HepG2 (cell line): ENCODE data around the gene RBM22. TPM values are rescaled to one million over a fixed set of nuclear protein-coding genes. Genes with fewer than 3 reads are reported as not detected.
"Not testable (repeated sequence)": the region's sequence is repeated elsewhere in the genome, so short reads cannot be mapped to it uniquely, and the experiment has no call there.

Experiments
- ATAC-seq: fragments of 200-7000 bp; cut with Tn5 transposase; 3 replicates; pipeline ENCODE4 v1.9.1; 2020; ENCODE audit warnings: mild to moderate bottlenecking, moderate library complexity
- BruUV-seq: library from RNA; stranded (reverse); fragments of 400-500 nt; replicated peaks from 2 replicates; lab custom pipeline; 2021; lab: Mats Ljungman, UMichigan
- CTCF ChIA-PET: fragments of 300-600 bp; formaldehyde crosslinking; extraction: SDS; loops from one replicate; lab custom pipeline; 2021; ENCODE audit warnings: low total read pairs, inconsistent platforms, low intra/inter-chr PET ratio; lab: Yijun Ruan, JAX
- POLR2A ChIA-PET: fragments of 350-600 bp; sonication (Branson Sonifier 250); formaldehyde crosslinking; loops from one replicate; lab custom pipeline; 2020; ENCODE audit warnings: antibody characterized with exemption, inconsistent platforms; lab: Yijun Ruan, JAX
- DNase-seq: peaks from one replicate; pipeline ENCODE4 v3.0.0-alpha.2; 2015; ENCODE audit warnings: low spot score
- FAIRE-seq: peaks from 3 replicates; lab custom pipeline; 2011; peaks lifted over from hg19 to GRCh38; lab: Jason Lieb, UNC
- H2AFZ ChIP-seq: one replicate; pipeline ENCODE4 v1.6.1; 2011; ENCODE audit warnings: low read length, inconsistent platforms
- H3K27ac ChIP-seq: fragments of 300-600 bp; 3 replicates; pipeline ENCODE4 v1.8.0; 2011; ENCODE audit warnings: mixed run types, mild to moderate bottlenecking, mixed read lengths, low read length, inconsistent platforms; ENCODE audit not compliant: insufficient read depth; ENCODE audit errors: extremely low read length
- H3K27me3 ChIP-seq, 2 experiments: fragments of 200-600 bp in 1 of 2; 2 replicates in 1 of 2; 3 replicates in 1 of 2; pipeline versions ENCODE4 v1.6.0 to v1.8.0; 2011; ENCODE audit warnings: low read length in 2 of 2, mild to moderate bottlenecking in 2 of 2, moderate library complexity in 2 of 2, inconsistent platforms in 1 of 2; ENCODE audit not compliant: insufficient read depth in 2 of 2, control insufficient read depth in 1 of 2
- H3K36me3 ChIP-seq, 2 experiments: fragments of 200-600 bp in 1 of 2; replicated peaks in 1 of 2; 2 replicates in 1 of 2; 3 replicates in 1 of 2; pipeline versions ENCODE4 v1.5.1 to v1.8.0; 2011; ENCODE audit warnings: low read length in 2 of 2, inconsistent platforms in 1 of 2; ENCODE audit not compliant: insufficient read depth in 2 of 2, control insufficient read depth in 1 of 2
- H3K4me1 ChIP-seq: 2 replicates; pipeline ENCODE4 v1.5.1; 2012; ENCODE audit warnings: low read length, inconsistent platforms; ENCODE audit not compliant: insufficient read depth
- H3K4me2 ChIP-seq: 2 replicates; pipeline ENCODE4 v1.6.0; 2011; ENCODE audit warnings: low read depth, low read length, inconsistent platforms
- H3K4me3 ChIP-seq, 3 experiments: fragments of 200-600 bp in 1 of 3; sonication (generic), shearing (Covaris generic) in 1 of 3; replicated peaks in 1 of 3; 2 replicates each; pipeline ENCODE4 v1.5.1; 2011 to 2016; ENCODE audit warnings: low read length in 3 of 3, inconsistent platforms in 2 of 3, low read depth in 2 of 3, mild to moderate bottlenecking in 2 of 3, control low read depth in 1 of 3, mixed read lengths in 1 of 3; ENCODE audit not compliant: insufficient read depth in 1 of 3
- H3K79me2 ChIP-seq: one replicate; pipeline ENCODE4 v1.6.1; 2011; ENCODE audit warnings: low read length, inconsistent platforms; ENCODE audit not compliant: insufficient read depth
- H3K9ac ChIP-seq: 2 replicates; pipeline ENCODE4 v1.6.0; 2011; ENCODE audit warnings: mild to moderate bottlenecking, low read depth, low read length, inconsistent platforms; ENCODE audit not compliant: insufficient read depth
- H3K9me3 ChIP-seq: 2 replicates; pipeline ENCODE4 v1.5.1; 2012; ENCODE audit warnings: mild to moderate bottlenecking, low read length
- H4K20me1 ChIP-seq: 2 replicates; pipeline ENCODE4 v1.6.0; 2011; ENCODE audit warnings: inconsistent platforms, mild to moderate bottlenecking, low read length, moderate library complexity; ENCODE audit not compliant: insufficient read depth
- CEBPG ChIP-seq: IDR thresholded peaks from 2 replicates; pipeline ENCODE4 v1.6.1; 2016
- WGBS: methylation state at CpG from one replicate; pipeline ENCODE4 v1.1.6; 2017; ENCODE audit warnings: low lambda C conversion rate; 5-methylcytosine and 5-hydroxymethylcytosine counted together
- in situ Hi-C: cut with HindIII; loops from 2 replicates; pipeline ENCODE4 v1.10.0; 2017; ENCODE audit warnings: low pct_unique_long_range_greater_than_20kb; ENCODE audit not compliant: extremely low pct_ligation_motif_present
- intact Hi-C: fragments of 100-400 bp; cut with micrococcal nuclease; formaldehyde crosslinking; loops from one replicate; pipeline ENCODE4 v1.10.0; 2022; ENCODE audit not compliant: unreplicated experiment
- polyA plus RNA-seq, 8 experiments: library from polyadenylated mRNA; depleted of rRNA in 3 of 8; stranded (reverse) in 7 of 8; unstranded in 1 of 8; fragments of >200 nt; fragmentation: Illumina TruSeq in 4 of 8; extraction: Trizol in 4 of 8; gene quantifications; 2 replicates each; pipeline versions ENCODE4 v1.2.1 to v1.2.3, GENCODE V29; 2011 to 2016; ENCODE audit warnings: low read depth in 4 of 8, missing spikeins in 1 of 8, mixed read lengths in 1 of 8; ENCODE audit not compliant: insufficient read depth in 1 of 8
- total RNA-seq, 5 experiments: library from RNA; depleted of rRNA; stranded (reverse); fragments of >200 nt; fragmentation: Illumina TruSeq; extraction: Trizol; gene quantifications; 2 replicates each; pipeline ENCODE4 v1.2.3, GENCODE V29; 2016; ENCODE audit warnings: low read depth in 1 of 5
- TF ChIP-seq, protein P1 (sequence below): sonication (generic); formaldehyde crosslinking; IDR thresholded peaks from 2 replicates; pipeline ENCODE4 v1.4.0; 2020; ENCODE audit warnings: missing genetic modification reagents, borderline replicate concordance

Gene RBM22
- total and polyA plus RNA-seq, 2 of the 13 experiments (the other 11 are each of a cell fraction or from before 2014, with no cell fraction given) = 28.3 to 35.0 TPM

DNA sequence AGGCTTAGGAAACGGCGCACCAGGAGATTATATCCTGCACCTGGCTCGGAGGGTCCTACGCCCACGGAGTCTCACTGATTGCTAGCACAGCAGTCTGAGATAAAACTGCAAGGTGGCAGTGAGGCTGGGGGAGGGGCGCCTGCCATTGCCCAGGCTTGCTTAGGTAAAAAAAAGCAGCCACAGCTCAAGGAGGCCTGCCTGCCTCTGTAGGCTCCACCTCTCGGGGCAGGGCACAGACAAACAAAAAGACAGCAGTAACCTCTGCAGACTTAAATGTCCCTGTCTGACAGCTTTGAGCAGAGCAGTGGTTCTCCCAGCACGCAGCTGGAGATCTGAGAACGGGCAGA is 42.3 kb upstream of the RBM22 start:
- CTCF ChIA-PET, H2AFZ ChIP-seq, intact Hi-C loops, H3K9ac ChIP-seq, H3K4me1 ChIP-seq, H3K27me3 ChIP-seq, H3K4me3 ChIP-seq, POLR2A ChIA-PET, H3K27ac ChIP-seq, BruUV-seq, in situ Hi-C loops, DNase-seq, FAIRE-seq, ATAC-seq, H3K9me3 ChIP-seq, H3K4me2 ChIP-seq, H4K20me1 ChIP-seq: not testable (repeated sequence)
- Histone ChIP-seq H3K79me2 (peaks cover 15% of the 10 kb centered on the region), H3K36me3 (peaks cover 0 to 18% of the 10 kb centered on the region in 2 experiments; a peak in 2 of 5 replicates)
- WGBS = 95% methylated on average over 5 of the region's 9 CpGs
- TF ChIP-seq, protein P1, sequence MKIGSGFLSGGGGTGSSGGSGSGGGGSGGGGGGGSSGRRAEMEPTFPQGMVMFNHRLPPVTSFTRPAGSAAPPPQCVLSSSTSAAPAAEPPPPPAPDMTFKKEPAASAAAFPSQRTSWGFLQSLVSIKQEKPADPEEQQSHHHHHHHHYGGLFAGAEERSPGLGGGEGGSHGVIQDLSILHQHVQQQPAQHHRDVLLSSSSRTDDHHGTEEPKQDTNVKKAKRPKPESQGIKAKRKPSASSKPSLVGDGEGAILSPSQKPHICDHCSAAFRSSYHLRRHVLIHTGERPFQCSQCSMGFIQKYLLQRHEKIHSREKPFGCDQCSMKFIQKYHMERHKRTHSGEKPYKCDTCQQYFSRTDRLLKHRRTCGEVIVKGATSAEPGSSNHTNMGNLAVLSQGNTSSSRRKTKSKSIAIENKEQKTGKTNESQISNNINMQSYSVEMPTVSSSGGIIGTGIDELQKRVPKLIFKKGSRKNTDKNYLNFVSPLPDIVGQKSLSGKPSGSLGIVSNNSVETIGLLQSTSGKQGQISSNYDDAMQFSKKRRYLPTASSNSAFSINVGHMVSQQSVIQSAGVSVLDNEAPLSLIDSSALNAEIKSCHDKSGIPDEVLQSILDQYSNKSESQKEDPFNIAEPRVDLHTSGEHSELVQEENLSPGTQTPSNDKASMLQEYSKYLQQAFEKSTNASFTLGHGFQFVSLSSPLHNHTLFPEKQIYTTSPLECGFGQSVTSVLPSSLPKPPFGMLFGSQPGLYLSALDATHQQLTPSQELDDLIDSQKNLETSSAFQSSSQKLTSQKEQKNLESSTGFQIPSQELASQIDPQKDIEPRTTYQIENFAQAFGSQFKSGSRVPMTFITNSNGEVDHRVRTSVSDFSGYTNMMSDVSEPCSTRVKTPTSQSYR (CRISPR knock-in tag) = peak; percentile 17; the same call in 1 of the 2 replicates

- H3K27me3 ChIP-seq, BruUV-seq, H2AFZ ChIP-seq, H3K9me3 ChIP-seq, H4K20me1 ChIP-seq, H3K4me1 ChIP-seq, CTCF ChIA-PET, H3K4me2 ChIP-seq, H3K27ac ChIP-seq, in situ Hi-C loops, DNase-seq, H3K4me3 ChIP-seq, intact Hi-C loops, POLR2A ChIA-PET: not testable (repeated sequence)
- Histone ChIP-seq H3K79me2 (peaks cover 16% of the 10 kb centered on the region), H3K9ac (0 out of 2 replicates have a peak overlapping the region, but pooled peaks have one; percentile 8), H3K36me3 (peaks cover 0 to 18% of the 10 kb centered on the region in 2 experiments; a peak in 2 of 5 replicates)
- ATAC-seq (peak; percentile 41; the same call in 2 of the 3 replicates), FAIRE-seq (peak; percentile 59)
- TF ChIP-seq CEBPG (CRISPR knock-in tag) = peak; percentile 37; the same call in 1 of the 2 replicates
- 76% methylated on average over 9 of the region's 18 CpGs for WGBS
Observed at GRCh38 chr5:150742455-150743141, 41.7 kb upstream of the RBM22 start.
